Uterus (tissue), 2 donors: Measurements from ENCODE around the gene EDN2.
A peak's percentile ranks its signal among the peaks of the same experiment; 100 is the strongest.

Experiments
- POLR2A ChIP-seq, 2 donors: fragments of 450-650 bp; IDR thresholded peaks; one replicate each; pipeline ENCODE4 v1.6.1; 2016; ENCODE audit warnings: antibody characterized with exemption in 2 of 2, mild to moderate bottlenecking in 1 of 2, moderate library complexity in 1 of 2
- TF ChIP-seq, protein P1 (sequence below), 4 experiments: fragments of 200-600 bp in 2 of 4; fragments of 450-650 bp in 2 of 4; sonication (generic) in 2 of 4; IDR thresholded peaks; one replicate each; pipeline ENCODE4 v1.5.1; 2016 to 2019; ENCODE audit warnings: antibody characterized with exemption in 4 of 4, mild to moderate bottlenecking in 2 of 4, moderate library complexity in 1 of 4

DNA sequence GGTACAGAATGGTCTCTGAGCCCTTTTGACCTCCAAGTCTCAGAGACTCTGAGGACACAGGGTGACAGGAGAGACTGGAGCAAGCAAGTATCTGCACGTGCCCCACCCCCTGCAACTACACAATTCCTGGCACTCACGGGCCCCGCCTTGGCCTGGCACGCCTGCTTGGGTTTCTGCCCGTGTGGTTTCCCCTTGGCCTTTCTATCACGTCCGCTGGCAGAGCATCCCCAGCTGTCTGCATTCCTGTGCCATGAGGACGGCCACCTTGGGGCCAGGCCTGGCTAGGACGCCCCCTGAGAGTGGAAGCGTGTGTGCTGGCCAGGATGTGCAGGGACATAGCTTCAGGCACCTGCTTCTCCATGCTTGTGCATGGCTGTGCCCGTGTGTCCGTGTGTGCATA is 14.3 kb upstream of the EDN2 start:
- peak in 1 of 2 donors; percentile 16 for TF ChIP-seq POLR2A (IDR thresholded peaks at IDR 0.05)
- TF ChIP-seq, protein P1, sequence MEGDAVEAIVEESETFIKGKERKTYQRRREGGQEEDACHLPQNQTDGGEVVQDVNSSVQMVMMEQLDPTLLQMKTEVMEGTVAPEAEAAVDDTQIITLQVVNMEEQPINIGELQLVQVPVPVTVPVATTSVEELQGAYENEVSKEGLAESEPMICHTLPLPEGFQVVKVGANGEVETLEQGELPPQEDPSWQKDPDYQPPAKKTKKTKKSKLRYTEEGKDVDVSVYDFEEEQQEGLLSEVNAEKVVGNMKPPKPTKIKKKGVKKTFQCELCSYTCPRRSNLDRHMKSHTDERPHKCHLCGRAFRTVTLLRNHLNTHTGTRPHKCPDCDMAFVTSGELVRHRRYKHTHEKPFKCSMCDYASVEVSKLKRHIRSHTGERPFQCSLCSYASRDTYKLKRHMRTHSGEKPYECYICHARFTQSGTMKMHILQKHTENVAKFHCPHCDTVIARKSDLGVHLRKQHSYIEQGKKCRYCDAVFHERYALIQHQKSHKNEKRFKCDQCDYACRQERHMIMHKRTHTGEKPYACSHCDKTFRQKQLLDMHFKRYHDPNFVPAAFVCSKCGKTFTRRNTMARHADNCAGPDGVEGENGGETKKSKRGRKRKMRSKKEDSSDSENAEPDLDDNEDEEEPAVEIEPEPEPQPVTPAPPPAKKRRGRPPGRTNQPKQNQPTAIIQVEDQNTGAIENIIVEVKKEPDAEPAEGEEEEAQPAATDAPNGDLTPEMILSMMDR (IDR thresholded peaks at IDR 0.05) = no peak
